ENCODE measurements around the gene RPTN.
A peak's percentile ranks its signal among the peaks of the same experiment; 100 is the strongest.

RPTN gene, protein sequence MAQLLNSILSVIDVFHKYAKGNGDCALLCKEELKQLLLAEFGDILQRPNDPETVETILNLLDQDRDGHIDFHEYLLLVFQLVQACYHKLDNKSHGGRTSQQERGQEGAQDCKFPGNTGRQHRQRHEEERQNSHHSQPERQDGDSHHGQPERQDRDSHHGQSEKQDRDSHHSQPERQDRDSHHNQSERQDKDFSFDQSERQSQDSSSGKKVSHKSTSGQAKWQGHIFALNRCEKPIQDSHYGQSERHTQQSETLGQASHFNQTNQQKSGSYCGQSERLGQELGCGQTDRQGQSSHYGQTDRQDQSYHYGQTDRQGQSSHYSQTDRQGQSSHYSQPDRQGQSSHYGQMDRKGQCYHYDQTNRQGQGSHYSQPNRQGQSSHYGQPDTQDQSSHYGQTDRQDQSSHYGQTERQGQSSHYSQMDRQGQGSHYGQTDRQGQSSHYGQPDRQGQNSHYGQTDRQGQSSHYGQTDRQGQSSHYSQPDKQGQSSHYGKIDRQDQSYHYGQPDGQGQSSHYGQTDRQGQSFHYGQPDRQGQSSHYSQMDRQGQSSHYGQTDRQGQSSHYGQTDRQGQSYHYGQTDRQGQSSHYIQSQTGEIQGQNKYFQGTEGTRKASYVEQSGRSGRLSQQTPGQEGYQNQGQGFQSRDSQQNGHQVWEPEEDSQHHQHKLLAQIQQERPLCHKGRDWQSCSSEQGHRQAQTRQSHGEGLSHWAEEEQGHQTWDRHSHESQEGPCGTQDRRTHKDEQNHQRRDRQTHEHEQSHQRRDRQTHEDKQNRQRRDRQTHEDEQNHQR

GRCh38 chr1:152159144-152159543 lies at the start of gene RPTN:
TSS of gene RPTN (minus strand) at chr1:152159228. CDS start at chr1:152157889, 1,339 bp downstream.
- no peak for FAIRE-seq
- no peak for DNase-seq (ENCODE audit: low spot score)

DNA sequence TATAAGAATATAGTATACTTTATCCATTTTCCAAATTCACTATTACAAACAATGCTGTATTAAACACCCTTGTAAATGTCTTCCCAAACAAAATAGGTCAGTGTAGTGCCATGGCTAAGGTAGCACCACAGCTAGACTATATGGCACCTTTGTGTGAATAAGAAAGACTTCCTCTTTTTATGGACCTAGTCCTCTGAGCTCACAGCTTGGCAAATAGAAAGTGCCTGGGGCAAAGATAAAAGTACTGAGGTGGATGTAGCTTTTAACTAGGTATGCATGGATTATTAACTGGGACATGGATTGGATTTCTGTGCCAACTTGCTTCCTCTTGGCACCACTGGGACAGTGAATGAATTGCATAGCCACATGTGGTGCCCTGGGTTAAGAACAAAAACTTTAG lies 40.0 kb upstream of the RPTN start:
- DNase-seq (ENCODE audit: low spot score): no peak
- FAIRE-seq: no peak

- DNase-seq (ENCODE audit: low spot score): no peak
- no peak for FAIRE-seq
Measured at GRCh38 chr1:152197361-152197941, 38.4 kb upstream of the RPTN start.

- FAIRE-seq: no peak
Measured at GRCh38 chr1:152191711-152192110, 32.7 kb upstream of the RPTN start.

GRCh38 chr1:152191260-152191659 lies 32.2 kb upstream of the RPTN start:
- FAIRE-seq: no peak
- DNase-seq (ENCODE audit: low spot score): no peak

More at GRCh38 chr1:152191711-152192110, 32.7 kb upstream of the RPTN start:
- DNase-seq (ENCODE audit: low spot score): no peak

DNA sequence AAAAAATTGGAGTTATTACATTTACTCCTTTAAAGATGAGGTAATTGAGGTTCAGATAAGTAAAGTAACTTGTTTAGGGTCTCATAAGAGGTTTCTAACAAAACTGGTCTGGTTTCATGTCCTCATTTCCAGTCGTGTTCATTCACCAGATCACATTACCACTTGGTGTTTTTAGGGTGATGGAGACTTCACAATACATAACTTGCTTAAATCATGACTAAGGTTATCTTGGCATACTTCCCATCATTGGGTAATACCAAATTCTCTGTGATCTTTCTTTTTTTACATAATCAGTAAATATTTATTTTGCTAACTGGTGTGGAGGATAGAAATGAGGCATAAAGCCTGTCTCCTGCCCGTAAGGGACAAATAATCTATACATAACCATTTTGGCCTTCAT lies 31.6 kb upstream of the RPTN start:
- no peak for DNase-seq (ENCODE audit: low spot score)
- FAIRE-seq: no peak

DNA sequence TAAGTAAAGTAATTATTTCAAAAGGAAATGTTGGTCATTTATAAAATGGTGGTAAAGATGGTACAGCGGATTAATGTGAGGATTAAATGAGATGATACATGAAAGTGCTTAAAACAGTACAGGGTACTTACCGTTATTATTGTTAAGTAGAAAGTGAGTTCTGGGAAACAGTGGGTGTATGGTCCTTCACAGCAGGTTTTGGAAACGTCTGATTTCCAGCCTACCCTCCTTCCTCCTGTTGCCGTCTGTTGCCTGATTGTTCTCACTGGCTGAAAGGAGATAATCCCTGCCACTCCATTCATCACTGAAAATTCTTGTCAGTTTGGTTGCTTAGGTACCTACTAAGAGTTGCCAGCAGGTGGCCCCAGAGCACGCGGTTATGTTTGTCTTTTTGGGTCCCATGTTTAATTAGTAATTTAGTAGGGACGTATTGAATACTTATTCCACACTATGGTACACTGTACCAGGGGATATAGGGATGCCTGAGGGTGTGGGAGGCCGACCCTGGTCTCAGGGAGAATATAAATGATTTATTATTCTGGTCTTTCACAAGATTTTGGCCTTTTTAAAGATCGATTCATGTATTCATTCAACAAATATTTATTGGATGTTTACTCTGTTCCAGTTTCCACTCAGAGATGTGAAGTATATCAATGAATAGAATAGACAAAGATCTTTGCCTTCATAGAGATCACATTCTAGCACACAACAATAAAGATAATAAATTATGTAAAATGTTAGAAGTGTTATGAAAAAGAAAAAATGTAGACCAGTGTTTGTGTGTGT lies 30.8 kb upstream of the RPTN start:
- FAIRE-seq (peak; percentile 17), DNase-seq (ENCODE audit: low spot score) (peak; percentile 61)

DNA sequence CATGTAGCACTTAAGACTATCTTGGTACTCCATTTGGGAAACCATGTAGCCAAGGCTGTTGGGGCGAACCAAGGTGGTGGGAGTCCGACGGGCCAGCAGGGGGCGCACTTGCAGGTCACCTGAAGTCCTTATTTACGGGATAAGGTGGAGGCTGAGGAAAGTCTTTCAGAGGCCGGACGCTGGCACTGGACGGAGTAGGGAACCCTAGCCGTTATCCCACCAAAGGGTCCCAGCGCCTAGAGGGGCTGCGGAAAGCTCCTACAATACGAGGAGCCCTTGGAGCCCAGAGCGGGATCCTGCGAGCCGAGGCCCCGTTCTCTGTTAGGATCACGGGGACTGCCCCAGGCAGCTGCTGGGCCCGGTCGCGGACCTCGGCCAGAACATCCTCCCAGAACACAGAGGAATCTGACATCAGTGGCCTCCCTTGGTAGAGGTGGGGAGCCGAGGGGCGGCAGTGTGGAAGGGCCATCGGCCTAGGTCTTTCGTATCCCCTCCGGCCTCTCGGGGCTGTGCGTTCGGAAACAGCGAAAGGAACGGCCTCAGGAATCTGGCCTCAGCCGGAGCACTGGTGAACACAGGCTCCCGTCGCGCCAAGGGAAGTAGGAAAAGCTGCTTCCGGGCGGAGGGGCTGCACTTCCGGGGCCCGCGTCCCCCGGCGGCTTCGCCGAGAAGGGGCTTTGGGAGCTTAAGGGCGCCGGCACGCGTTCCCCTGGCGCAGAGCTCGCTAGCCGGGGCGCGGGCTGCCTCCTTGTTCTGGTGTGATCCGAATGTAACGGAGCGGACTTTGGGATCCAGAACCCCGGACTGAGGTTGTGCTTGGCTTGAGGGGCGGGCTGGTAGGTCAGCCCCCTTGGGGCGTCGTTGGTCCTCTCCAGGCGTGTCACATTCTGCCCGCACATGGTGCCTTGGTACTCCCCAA lies 29.9 kb upstream of the RPTN start:
- no peak for FAIRE-seq
- DNase-seq (ENCODE audit: low spot score): peak; percentile 49

DNA sequence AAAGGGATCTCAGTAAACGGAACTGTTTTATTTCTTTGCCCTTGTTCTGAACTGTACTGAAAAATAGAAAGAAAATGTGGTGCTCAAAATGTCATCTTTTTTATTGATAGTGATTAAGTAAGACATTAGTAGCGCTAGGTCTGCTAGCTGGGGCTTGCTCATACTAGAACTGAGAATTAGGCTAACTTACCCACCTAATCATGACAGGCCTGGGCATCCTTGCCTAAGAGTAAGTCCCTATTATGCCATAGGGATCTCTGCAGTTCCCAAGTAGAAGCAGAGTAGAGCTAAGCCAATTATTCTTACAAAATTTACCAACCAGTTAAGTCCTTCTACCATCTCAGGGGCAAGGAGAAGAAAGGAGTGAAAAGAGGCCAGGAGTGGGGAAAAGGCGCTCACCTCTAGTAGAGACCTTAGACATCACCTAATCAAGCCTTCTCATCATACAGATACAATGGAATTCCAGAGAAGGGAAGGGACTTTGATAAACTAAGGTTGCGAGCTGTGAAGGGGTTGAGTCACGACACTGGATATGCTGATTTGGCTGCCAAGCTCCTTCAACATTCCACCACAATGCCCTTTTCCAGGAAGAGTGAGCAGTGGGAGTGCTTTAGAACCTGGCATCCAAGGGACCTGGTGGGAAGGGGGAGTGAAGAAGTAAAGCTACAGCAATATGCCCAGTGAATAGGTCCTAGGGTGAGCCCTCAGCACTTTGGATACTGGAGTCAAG lies 27.7 kb upstream of the RPTN start:
- no peak for FAIRE-seq
- peak; percentile 51 for DNase-seq (ENCODE audit: low spot score)

- peak; percentile 64 for DNase-seq (ENCODE audit: low spot score)
- FAIRE-seq: peak; percentile 20
Measured at GRCh38 chr1:152185544-152186391, 26.7 kb upstream of the RPTN start.

DNA sequence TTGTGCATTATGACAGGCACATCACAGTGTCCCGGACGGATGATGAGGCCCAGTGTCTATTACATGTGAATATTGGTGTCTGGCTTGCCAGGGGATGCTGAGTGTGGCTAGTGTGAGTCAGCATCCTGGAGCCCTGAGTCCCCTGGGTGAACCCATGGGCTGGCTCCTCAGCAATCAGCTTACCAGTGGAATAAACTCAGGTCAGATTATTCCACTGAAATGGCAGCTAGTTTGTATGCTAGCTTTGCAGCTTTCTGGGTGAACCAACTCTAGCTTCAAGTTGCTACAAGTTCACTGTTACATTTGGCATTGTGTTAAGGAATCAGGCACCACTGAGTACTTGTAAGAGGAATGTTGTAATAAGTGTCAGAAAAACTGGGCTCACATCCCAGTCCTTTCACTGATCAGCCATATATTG lies 23.9 kb upstream of the RPTN start:
- DNase-seq (ENCODE audit: low spot score): peak; percentile 73
- no peak for FAIRE-seq

DNA sequence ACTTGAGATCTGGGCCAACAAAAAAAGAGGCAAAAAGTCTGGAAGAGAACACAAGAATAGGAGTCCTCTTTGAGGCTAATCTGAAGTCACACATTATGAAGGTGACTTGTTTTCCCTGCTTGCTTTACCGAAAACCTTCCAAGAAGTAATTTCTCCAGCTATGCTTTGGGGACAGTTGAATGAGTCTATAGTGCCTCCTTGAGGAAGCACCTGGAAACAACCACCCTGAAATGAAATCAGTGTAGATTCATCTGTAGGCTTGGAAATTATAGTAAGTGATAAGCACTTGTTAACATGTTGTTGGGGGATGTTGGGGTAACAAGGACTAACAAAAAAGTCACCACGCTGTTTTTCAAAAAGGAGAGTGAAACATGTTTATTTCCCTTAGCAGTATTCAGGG lies 23.4 kb upstream of the RPTN start:
- FAIRE-seq: no peak
- no peak for DNase-seq (ENCODE audit: low spot score)

- FAIRE-seq (no peak), DNase-seq (ENCODE audit: low spot score) (no peak)
Measured at GRCh38 chr1:152179566-152179965, 20.5 kb upstream of the RPTN start.

DNA sequence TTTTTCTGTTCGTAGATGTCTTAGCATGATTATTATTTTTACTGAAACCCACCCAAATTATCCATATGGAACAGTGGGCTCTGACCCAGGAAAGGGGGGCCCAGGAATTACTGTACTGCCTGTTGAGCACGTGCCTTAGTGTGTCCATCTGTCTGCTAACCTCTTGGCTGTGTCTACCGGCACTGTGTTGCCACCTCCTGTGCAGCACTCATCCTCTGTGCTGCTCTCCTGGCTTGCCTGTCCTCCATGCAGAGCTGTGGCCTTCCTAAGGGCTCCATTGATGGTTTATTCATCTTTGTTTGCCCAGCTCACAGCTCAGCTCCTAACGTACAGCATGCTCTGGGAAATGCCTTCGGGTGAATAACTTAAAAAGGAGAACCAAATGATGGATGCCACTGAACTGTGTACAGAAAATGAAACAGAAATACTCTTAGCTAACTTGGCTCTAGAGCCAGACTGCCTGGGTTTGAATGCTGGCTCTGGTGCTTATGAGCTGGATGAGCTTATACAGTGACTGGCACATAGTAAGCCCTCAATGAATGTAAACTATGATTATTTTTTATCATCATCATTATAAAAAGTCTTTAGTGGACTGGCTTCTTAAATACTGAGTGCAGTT lies 11.4 kb upstream of the RPTN start:
- DNase-seq (ENCODE audit: low spot score) (no peak), FAIRE-seq (no peak)

- no peak for FAIRE-seq
- no peak for DNase-seq (ENCODE audit: low spot score)
Measured at GRCh38 chr1:152169366-152170025, 10.5 kb upstream of the RPTN start.

GRCh38 chr1:152168535-152168868 lies 9.5 kb upstream of the RPTN start:
- no peak for FAIRE-seq
- no peak for DNase-seq (ENCODE audit: low spot score)

- peak; percentile 91 for FAIRE-seq
- DNase-seq (ENCODE audit: low spot score): peak; percentile 86
Measured at GRCh38 chr1:152167835-152168534, 9.0 kb upstream of the RPTN start.

Measured in urothelium cell line (cell line).